ENCODE measurements around the gene IFNA13.

Gene IFNA13

GRCh38 chr9:21357479-21358460, 10.1 kb downstream of the IFNA13 start:
- no peak for DNase-seq

DNA sequence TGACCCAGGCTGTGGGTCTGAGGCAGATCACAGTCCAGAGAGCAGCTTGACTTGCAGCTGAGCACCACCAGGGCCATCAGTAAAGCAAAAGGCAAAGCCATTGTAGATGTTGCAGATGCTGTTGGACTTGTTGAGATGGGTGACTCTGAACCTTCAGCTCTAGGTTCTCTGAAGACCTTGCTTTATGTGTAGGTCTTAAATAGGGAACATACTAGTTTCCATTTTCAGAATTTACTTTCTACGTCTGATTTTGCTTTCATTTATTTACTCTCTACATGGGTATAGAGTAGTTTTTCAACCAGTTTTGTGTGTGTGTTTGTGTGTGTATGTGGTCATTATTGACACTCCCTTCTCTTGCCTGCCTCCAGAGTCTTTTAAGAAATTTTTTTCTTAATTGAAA, 17.1 kb downstream of the IFNA13 start, which contains the start of gene IFNA6:
Gene IFNA6 (minus strand): TSS at position 101 of the 400 bp plus-strand sequence. CDS start 0 bp downstream, at position 101.
- DNase-seq: no peak

DNA sequence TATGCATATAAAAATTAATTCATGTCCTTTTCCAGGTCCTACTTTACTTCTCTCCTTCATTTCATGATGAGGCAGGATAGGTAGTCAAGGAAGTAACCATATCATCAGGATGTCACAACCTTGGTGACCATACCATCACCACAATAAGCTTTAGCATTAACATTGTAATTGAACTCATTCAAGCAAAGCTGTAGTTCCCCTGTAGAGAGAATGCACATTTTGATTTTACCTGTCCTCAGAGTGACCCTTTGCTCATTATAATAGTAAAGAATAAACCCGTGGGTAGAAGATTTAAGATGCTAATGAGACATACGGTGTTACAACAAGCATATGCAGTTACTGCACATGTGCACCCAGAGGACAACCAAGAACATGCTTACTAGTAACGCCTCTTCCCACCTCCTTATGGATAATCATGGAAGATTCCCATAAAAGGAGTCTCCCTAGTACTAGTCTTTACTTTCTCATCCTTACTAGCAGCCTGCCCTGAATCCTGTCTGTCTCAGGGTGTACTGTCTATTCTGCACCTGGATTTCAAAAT, 19.4 kb downstream of the IFNA13 start:
- DNase-seq: no peak

- DNase-seq: no peak
Observed at GRCh38 chr9:21340735-21341134, 27.1 kb downstream of the IFNA13 start.

- DNase-seq: no peak
Observed at GRCh38 chr9:21336457-21336856, 31.4 kb downstream of the IFNA13 start.

DNA sequence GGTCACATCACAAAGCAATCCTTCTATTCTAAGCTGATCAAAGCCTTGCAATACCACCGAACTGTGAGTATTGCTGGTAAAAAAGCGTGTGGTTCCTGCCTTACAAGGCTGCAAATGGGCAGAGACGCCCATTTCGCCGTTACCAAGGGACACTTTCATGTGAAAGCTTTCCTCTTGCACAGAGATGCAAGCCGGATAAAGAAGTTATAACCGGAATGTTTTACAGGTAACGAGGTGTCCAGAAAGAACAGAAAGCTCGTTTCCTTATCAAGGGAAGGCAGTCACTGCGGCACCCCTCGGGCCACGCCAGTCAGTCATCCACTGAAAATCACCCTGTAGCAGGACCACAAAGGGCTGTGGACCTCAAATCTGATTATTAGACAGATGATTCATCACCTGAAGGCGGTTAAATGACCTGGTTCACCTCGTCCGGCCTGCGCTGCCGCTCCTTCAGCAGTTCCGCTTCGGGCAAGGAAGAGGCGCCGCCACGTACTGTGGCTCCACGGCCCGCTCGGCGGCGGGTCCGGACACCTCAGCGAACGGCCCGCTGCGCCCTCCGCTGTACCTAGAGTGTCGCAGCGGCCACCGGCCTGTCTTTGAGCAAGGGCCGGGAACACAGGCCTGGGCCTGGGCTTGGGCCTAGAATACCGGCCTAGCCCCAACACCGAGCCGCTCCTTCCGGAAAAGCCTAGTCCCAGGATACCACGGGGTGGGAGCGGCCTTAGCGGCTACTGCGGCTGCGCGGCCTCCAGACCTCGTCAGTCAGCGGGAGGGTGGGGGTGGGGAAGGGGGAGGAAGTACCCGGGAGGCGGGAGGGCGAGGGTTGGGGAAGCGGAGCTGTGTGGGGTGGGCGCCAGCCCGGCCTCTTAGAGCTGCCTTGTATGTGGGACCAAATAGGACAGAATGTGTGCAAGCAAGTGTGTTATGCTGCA, 32.9 kb downstream of the IFNA13 start, which contains the start of gene KLHL9:
Gene KLHL9 (minus strand): TSS at position 704 of the 932 bp plus-strand sequence. CDS start 545 bp downstream, at position 159.
- peak; percentile 76 to 81 for DNase-seq

DNA sequence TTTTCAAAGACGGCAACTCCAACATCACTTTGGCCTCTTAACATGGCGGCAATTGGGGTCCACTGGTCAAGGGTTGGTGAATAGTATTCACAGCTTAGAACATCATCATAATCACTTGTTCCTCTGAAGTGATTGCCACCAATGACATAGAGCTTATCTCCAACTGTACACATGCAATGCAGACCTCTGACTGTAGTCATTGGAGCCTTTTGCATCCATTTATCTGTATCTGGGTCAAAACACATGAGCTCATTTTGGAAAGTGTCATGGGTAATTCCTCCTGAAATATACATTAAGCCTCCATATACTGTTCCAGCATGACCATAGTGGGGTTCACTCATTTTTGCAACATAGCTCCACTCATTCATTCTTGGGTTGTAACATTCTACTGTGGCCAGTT, 34.6 kb downstream of the IFNA13 start:
- no peak for DNase-seq

DNA sequence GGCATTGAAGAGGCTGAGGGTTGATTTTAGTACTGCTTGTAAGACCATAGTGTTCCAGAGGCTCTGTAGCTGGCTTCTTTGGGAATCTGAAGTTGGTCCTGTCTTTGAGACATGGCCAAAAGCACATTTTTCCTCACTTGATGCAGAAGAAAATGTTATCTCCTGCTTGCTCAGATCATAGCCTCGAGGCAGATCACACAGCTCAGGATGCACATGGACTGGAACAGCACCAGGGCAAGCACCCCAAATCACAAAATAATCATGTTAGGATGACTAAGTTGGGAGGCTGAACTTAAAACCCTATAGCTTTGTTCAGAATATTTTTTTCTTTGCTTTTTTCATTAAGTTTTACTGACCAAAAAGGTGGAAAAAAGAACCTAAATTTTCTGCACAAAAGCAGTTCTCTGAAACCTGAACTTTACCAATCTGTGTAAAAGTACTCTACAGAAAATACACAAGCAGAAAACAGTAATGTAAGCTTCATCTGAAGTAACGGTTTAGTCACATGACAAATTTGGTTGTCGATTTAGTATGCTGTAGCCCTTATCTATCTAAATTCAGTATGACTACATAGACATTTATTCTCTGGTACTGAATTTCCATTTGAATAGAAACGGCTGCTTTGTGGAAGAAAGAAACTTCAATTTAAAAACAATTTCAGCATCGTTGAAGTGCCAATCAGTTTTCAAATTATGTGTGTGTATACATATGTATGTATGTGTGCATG, 36.0 kb downstream of the IFNA13 start:
- DNase-seq: no peak

- DNase-seq: no peak
Observed at GRCh38 chr9:21326526-21327139, 41.2 kb downstream of the IFNA13 start.

- DNase-seq: no peak
Observed at GRCh38 chr9:21324047-21324446, 43.8 kb downstream of the IFNA13 start.

DNA sequence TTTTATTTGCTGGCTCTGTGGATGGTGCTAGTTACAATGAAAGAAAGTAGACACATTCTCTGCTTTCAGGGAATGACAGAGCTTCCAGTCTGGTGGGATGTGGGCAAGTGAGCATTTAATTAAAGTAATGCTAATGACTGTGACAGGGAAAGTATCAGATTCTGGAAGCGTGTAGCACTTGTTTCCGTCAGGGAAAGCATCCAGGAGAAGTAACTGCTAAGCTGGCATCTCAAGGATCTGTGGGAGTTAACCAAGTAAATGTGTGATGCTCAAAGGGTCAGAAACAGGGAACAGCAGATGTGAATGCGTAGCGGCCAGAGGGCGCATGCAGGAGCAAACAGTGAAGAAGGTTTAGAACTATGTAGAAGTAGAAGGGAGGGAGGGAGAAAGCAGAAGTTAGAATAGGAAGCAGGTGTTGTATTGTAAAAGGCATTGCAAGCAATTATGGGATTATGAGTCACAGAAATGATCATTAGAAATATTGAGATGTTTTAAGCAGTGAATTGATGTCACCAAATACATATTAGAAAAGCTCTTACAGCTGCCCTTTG, 44.9 kb downstream of the IFNA13 start:
- DNase-seq: no peak

DNA sequence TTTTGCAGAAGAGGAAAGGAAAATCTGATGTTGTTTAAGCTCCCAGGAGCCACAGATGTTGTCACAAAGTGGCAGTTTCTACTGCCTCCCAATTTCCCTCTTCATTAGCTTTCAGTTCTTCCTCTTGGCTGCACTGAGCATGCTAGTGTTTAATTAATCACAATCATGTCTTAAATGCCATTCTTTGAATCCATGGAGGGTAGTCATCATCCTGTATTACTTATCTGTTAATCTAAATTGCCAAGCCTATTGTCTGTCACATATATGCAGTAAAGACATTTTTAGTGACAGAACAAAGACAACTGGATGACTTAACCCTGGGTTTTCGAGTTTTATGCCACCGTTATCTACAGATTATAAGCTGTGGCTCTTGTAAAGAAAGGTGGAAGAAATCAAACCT, 47.4 kb downstream of the IFNA13 start:
- DNase-seq: no peak

- peak in 1 of 2 experiments; percentile 5 for DNase-seq
Observed at GRCh38 chr9:21317956-21318923, 49.6 kb downstream of the IFNA13 start.

All from NCI-H187 (cell line).